Fibroblast of lung (primary cell): ENCODE results near the gene ARHGDIA. TPM values are rescaled to one million over a fixed set of nuclear protein-coding genes. Genes with fewer than 3 reads are reported as not detected.
A peak's percentile ranks its signal among the peaks of the same experiment; 100 is the strongest.

ENCODE experiments used
- DNase-seq, 2 donors: peaks; one replicate each; pipeline versions ENCODE4 v3.0.0 to v3.0.0-alpha.2; 2010; ENCODE audit warnings: low read depth in 2 of 2
- H2AFZ ChIP-seq: 2 replicates; pipeline ENCODE4 v1.5.1; 2012; ENCODE audit warnings: low read length, control low read depth, inconsistent platforms
- H3K27ac ChIP-seq: 2 replicates; pipeline ENCODE4 v1.5.1; 2011; ENCODE audit warnings: low read length, control low read depth; ENCODE audit not compliant: insufficient read depth
- H3K27me3 ChIP-seq: 2 replicates; pipeline ENCODE4 v1.5.1; 2011; ENCODE audit warnings: mild to moderate bottlenecking, low read length; ENCODE audit not compliant: control insufficient read depth, insufficient read depth
- H3K36me3 ChIP-seq: 2 replicates; pipeline ENCODE4 v1.5.1; 2011; ENCODE audit warnings: low read length; ENCODE audit not compliant: control insufficient read depth, insufficient read depth
- H3K4me1 ChIP-seq: 2 replicates; pipeline ENCODE4 v1.5.1; 2011; ENCODE audit warnings: low read length; ENCODE audit not compliant: control insufficient read depth, insufficient read depth; ENCODE audit errors: extremely low read depth
- H3K4me2 ChIP-seq: 2 replicates; pipeline ENCODE4 v1.5.1; 2011; ENCODE audit warnings: low read length, control low read depth; ENCODE audit not compliant: insufficient read depth; ENCODE audit errors: extremely low read depth
- H3K4me3 ChIP-seq, 4 experiments: fragments of 200-600 bp in 1 of 4; sonication (generic) in 1 of 4; replicated peaks in 1 of 4; 2 replicates each; pipeline ENCODE4 v1.5.1; 2011 to 2016; ENCODE audit warnings: low read length in 4 of 4, low read depth in 3 of 4, mild to moderate bottlenecking in 3 of 4, control low read depth in 2 of 4, inconsistent platforms in 1 of 4, mixed read lengths in 1 of 4; ENCODE audit not compliant: insufficient read depth in 1 of 4; ENCODE audit errors: control extremely low read depth in 1 of 4
- H3K79me2 ChIP-seq: 2 replicates; pipeline ENCODE4 v1.5.1; 2012; ENCODE audit warnings: mild to moderate bottlenecking, low read length, inconsistent platforms; ENCODE audit not compliant: control insufficient read depth, insufficient read depth
- H3K9ac ChIP-seq: 2 replicates; pipeline ENCODE4 v1.5.1; 2011; ENCODE audit warnings: mild to moderate bottlenecking, low read length, control low read depth; ENCODE audit not compliant: insufficient read depth
- H3K9me3 ChIP-seq: 2 replicates; pipeline ENCODE4 v1.5.1; 2012; ENCODE audit warnings: low read depth, low read length; ENCODE audit not compliant: control insufficient read depth, insufficient read depth
- H4K20me1 ChIP-seq: 2 replicates; pipeline ENCODE4 v1.5.1; 2011; ENCODE audit warnings: low read length; ENCODE audit not compliant: control insufficient read depth, insufficient read depth; ENCODE audit errors: extremely low read depth
- CTCF ChIP-seq, 2 donors: IDR thresholded peaks in 1 of 2; conservative IDR thresholded peaks in 1 of 2; 1 replicate in 1 of 2; 2 replicates in 1 of 2; pipeline ENCODE4 v1.5.1; 2011 to 2012; ENCODE audit warnings: low read length in 2 of 2, control low read depth in 1 of 2, inconsistent platforms in 1 of 2, low read depth in 1 of 2, mild to moderate bottlenecking in 1 of 2
- EZH2 ChIP-seq: IDR thresholded peaks from 2 replicates; pipeline ENCODE4 v1.5.1; 2012; ENCODE audit warnings: low read length, control low read depth, mild to moderate bottlenecking; ENCODE audit errors: missing control alignments
- polyA plus RNA-seq, 2 donors: library from polyadenylated mRNA; depleted of rRNA in 1 of 2; stranded (reverse) in 1 of 2; unstranded in 1 of 2; fragments of >200 nt; gene quantifications; 2 replicates each; pipeline ENCODE4 v1.2.1, GENCODE V29; 2011 to 2012; ENCODE audit warnings: missing spikeins in 1 of 2
- total RNA-seq: library from RNA; depleted of rRNA; stranded (reverse); fragments of >200 nt; gene quantifications from 2 replicates; pipeline ENCODE4 v1.2.1, GENCODE V29; 2014

ARHGDIA gene
- total and polyA plus RNA-seq, 2 donors (not counting 1 experiment from before 2014, with no cell fraction given) = 95.0 to 164 TPM

GRCh38 chr17:81822996-81823819 is 47.9 kb downstream of the ARHGDIA start:
- Histone ChIP-seq H3K9ac (no peak overlapping the region), H3K36me3 (peaks cover 4% of the 10 kb centered on the region), H3K27me3 (no peaks in the 10 kb centered on the region), H3K9me3 (no peaks in the 10 kb centered on the region), H3K4me1 (peaks cover 4% of the 10 kb centered on the region), H4K20me1 (no peaks in the 10 kb centered on the region), H3K4me3 (no peak overlapping the region), H2AFZ (no peak overlapping the region), H3K27ac (no peak overlapping the region), H3K79me2 (no peaks in the 10 kb centered on the region), H3K4me2 (no peak overlapping the region)
- DNase-seq = no peak
- TF ChIP-seq EZH2 (no peak), CTCF (conservative IDR thresholded peaks at IDR 0.05 in 1 of 2, IDR thresholded peaks at IDR 0.05 in 1 of 2; ENCODE audit: low read depth in 1 of 2, low read length in 2 of 2) (no peak)

- no peak for TF ChIP-seq EZH2
- TF ChIP-seq CTCF (conservative IDR thresholded peaks at IDR 0.05 in 1 of 2, IDR thresholded peaks at IDR 0.05 in 1 of 2; ENCODE audit: low read depth in 1 of 2, low read length in 2 of 2) = no peak
- Histone ChIP-seq H3K4me1 (peaks cover 4% of the 10 kb centered on the region), H3K4me2 (no peak overlapping the region), H3K36me3 (peaks cover 4% of the 10 kb centered on the region), H2AFZ (no peak overlapping the region), H3K9me3 (no peaks in the 10 kb centered on the region), H3K9ac (no peak overlapping the region), H3K79me2 (no peaks in the 10 kb centered on the region), H3K27ac (no peak overlapping the region), H4K20me1 (no peaks in the 10 kb centered on the region), H3K4me3 (no peak overlapping the region), H3K27me3 (peaks cover 4% of the 10 kb centered on the region)
- DNase-seq = no peak
Observed at GRCh38 chr17:81822312-81822637, 48.9 kb downstream of the ARHGDIA start.

GRCh38 chr17:81821603-81822311 is 49.4 kb downstream of the ARHGDIA start:
- Histone ChIP-seq H3K79me2 (no peaks in the 10 kb centered on the region), H3K9me3 (no peaks in the 10 kb centered on the region), H2AFZ (no peak overlapping the region), H3K4me2 (no peak overlapping the region), H3K27ac (no peak overlapping the region), H3K4me1 (peaks cover 4% of the 10 kb centered on the region), H3K9ac (no peak overlapping the region), H3K36me3 (peaks cover 4% of the 10 kb centered on the region), H4K20me1 (no peaks in the 10 kb centered on the region), H3K4me3 (no peak overlapping the region), H3K27me3 (peaks cover 4% of the 10 kb centered on the region)
- peak; percentile 14 to 65 for DNase-seq
- TF ChIP-seq EZH2 = no peak
- TF ChIP-seq CTCF (conservative IDR thresholded peaks at IDR 0.05 in 1 of 2, IDR thresholded peaks at IDR 0.05 in 1 of 2; ENCODE audit: low read depth in 1 of 2, low read length in 2 of 2) = peak; percentile 54 to 61
